CD4-positive, alpha-beta T cell treated with Interferon alpha-2 for 1 hour (primary cell): ENCODE measurements around the gene CDC42BPB.
A peak's percentile ranks its signal among the peaks of the same experiment; 100 is the strongest.

Source experiments
- DNase-seq, 2 donors: peaks; one replicate each; pipeline ENCODE4 v3.0.0-alpha.2; 2020 to 2022

The CDC42BPB gene

DNA sequence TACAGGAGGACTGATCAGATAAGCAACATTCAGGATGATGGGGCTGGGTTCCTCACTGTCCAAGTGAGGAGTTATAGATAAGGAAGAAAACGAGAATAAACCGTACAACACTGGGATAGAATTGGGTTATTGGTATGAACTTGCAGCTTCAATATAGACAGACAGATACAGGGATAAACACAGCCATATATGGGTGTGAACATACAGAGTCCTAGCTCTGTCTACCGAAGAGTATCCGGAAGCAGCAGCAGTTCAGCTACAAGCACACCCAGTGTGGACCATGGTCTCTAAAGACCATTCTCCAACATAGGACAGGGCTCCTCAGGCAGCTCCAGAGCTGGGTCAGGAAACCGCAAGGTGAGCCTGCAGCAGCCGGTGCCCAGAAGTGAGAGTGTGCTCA, 40.8 kb downstream of the CDC42BPB start:
- DNase-seq = no peak

DNA sequence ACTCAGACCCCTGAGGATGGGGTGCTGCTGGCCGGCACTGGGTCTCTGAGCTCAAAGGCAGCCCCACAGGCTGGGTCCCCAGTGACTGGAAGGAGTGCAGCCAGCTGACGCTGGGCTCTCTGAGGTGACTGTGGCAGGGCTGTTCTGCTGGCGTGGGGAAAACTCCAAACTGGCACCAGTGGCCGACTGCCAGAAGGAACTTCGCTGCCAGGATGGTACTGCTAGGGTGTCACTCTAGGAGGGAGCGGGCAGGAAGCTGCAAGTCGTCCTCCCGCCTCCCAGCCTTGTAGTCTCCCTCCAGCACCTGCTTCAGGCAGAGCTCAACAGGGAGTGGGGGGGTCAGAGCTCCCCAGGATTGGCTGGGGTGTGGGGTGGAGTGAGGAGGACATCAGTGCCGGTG, 41.3 kb downstream of the CDC42BPB start:
- DNase-seq = no peak

DNA sequence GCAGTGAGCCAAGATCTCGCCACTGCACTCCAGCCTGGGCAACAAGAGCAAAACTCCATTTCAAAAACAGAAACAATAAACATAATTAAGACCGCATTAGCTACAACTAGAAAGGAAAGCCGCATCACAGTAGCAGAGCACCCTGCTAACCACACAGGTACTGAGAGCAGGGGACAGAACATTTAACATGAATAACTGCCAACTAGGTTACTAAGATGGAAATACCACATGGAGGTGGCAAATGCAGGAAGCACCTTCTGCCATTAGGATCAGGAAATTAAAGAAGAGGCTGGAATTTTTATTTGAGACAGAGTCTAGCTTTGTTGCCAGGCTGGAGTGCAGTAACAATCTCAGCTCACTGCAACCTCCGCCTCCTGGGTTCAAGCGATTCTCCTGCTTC, 41.9 kb downstream of the CDC42BPB start:
- DNase-seq = no peak

DNA sequence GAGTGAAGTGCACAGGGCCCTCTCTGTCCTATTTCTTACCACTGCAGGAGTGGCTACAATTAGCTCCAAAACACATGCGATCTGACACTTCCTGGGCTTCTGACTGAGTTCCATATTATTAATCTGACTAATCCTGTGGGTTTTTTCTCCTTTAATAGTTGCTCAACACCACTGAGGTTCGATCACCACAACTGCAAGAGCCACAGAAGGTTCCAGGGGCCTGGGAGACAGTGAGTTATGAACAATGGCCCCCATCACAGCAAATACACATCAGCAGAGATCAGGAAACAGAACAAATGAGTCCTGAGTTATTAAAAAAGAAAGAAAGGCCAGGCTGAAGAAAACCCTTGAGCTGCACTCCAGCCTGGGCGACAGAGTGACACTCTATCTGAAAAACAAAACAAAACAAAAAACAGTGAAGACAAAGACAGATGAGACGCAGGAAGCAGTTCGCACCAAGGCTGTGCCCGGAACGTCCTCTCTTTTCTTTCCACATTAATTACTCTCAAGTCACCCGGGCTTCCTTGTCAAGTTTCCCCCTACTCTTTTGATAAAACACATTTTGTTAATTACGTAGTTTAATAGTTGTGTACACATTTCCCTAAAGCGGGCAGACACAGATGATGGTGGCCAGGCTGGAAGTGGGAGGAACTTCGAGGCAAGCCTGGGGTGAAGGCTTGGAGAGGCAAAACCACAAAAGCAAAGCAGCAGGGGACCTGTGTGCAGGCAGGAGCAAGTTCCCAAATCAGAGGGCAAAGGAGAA, 42.7 kb downstream of the CDC42BPB start:
- DNase-seq = no peak

DNA sequence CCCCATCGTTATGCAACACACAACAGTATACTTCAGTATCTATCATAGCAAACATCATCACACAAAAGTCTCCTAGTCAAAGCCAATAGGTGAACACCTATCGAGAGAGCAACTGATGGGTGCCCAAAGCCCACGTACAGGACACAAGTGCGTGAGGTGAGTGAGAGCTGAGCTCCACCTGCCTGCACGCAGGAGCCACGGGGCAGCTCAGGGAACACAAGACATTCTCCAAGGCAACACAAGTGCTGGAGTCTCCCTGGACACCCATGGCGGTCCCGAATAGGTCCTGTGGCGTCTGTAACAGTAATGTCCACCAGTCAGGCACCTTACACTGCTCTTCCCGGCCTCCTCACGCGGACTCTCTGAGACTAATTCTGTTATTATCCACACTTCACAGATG, 44.3 kb downstream of the CDC42BPB start:
- DNase-seq = no peak

DNA sequence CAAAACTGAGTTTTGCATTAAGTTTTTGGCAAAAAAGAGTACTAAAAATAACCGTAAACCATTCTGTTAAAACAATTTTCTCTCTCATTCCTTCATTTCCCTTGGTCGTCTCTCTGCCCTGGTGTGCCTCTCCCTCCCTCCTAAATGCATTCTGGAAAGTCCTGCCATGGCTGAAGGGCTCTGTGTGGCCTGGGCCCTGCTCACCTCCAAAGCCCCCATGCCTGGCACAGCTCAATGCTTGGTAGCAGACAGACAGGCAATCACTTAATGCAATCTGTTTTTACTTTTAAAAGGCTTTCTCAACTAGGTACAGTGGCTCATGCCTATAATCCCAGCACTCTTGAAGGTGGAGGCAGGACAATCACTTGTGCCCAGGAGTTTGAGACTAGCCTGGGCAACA, 47.8 kb downstream of the CDC42BPB start:
- DNase-seq = no peak

DNA sequence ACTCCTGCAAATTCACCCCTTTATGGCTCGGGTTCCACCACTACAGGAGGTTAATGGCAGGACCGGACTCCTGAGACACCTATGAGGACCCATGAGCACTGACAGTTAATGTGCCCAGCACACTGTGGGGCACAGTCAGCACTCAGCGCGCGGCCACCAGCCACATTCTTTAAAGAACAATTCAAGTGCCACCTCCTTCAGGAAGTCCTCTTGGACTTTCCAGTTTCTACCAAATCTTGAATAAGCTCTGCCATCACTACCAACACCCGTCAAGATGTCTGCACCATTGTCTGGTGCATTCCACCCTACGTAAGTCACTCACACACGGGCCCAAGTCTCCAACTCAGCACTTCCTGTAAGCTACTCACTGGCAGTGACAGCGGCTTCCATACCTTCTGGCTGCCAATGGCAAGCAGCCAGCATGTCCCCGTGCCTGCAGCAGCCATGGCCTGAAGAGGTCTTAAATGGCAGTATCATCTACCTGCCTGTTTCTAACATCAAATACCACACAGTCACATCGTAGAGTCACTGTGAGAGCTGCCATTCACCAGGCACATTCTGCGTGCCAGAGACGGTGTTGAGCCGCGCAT, 48.5 kb downstream of the CDC42BPB start:
- DNase-seq = no peak

DNA sequence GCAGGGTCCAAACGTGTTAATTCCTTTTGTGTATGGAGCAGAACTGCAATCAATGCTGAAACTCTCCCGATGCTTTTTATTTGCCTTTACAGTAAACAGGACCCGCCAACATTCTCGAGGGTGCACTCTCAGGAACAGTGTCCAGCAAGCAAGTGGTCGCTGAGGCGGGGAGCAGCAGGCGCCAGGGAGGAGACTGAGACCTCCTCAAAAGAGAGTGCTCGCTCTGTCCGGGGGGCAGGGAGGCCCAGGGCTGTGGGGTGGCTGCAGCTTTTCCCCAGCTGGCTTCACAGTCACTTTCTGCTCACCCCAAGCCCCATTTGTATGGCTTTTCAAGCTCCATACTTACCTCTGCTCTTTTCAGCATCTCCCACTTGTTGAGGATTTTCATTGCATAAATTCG, 49.2 kb downstream of the CDC42BPB start:
- no peak for DNase-seq

DNA sequence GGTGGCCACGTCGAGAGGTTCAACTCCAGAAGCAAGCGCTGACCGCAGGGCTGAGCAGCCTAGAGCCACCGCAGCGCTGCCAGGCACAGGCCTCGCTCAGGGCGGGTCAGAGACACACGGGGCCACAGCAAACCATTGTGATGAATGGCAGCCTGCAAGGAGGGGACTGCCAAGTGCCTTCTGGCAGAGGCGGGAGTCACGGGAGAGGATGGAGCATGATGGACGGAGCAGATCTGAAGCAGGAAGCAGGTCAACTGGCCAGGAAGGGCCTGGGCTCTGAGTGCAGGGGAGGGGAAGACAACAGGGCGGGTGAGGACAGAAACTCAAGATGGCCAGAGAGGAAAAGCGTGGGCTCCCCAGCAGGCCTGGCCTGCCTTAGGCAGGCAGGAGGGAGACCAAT, 49.8 kb downstream of the CDC42BPB start:
- DNase-seq = no peak

DNA sequence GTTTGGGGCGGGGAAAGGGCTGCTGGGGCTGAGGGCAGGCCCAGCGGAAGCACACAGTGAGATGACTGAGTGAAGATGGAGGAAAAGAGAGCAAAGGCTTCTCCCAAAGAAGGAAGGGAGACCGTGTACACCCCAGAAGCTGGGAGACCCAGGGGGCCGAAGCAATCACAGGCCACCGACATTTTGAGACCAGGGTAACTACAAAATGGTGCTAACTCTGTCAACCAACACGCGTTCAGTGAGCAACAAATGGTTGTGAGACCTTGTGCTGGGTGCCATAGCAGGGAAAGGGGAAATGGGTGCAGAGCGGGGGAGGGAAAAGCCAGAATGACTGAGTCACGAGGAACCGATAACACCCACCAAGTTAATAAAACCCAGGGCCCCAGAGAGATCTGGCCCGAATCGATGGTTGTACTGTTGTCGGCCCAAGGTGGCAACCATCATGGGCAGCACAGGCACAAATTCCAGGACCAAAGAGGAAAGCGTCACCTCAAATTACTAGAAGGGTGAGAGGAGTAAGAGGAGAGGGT, 50.3 kb downstream of the CDC42BPB start:
- no peak for DNase-seq

DNA sequence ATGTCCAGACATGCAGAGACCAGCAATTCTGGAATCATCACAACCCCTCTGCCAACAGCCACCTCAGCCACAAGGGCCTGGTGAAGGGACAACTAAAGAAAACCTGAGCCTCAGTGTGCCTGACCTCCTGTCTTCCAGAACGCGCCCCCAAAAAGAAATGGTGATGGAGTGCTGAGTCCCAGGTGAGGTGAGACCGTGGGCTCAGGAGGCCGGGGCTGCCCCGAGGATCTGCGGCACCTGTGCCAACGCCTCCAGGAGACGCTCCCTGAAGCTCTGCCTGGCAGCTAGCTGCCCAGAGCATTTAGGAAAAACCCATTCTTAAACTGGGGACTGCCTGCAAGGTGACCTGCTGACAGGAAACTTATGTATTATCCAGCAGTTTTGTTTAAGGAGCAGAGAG, 51.2 kb downstream of the CDC42BPB start:
- no peak for DNase-seq

DNA sequence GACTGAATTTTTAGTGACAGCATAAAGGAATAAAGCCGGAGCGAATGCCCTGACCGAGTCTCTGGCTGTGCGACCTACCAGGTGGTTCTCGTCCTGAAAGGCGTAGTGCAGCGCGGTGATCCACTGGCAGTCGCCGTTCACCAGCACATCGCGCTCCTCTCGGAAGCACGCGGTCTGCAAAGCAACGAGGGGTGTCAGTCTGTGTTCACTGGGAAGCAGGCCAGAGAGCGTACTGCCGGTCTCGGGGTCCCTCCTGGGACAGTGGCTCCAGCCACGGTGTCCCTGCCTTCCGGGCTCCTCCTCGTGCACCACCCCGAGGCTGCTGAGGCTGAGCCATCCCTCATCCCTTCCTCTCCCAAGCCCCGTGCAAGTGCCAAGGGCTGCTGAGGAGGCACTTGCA, 53.5 kb downstream of the CDC42BPB start:
- no peak for DNase-seq

DNA sequence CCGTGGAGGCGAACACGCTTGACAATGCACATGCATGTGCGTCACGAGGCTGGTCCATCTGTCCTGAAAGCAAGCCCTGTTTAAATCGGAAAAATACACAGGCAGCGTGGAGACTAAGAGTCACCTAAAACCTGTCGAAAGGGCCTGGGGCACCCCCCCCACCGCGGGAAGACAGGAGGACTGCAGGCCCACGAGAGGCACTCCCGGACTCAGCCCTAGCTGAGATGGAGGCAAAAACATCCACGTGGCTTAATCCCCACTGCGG, 54.1 kb downstream of the CDC42BPB start:
- no peak for DNase-seq

DNA sequence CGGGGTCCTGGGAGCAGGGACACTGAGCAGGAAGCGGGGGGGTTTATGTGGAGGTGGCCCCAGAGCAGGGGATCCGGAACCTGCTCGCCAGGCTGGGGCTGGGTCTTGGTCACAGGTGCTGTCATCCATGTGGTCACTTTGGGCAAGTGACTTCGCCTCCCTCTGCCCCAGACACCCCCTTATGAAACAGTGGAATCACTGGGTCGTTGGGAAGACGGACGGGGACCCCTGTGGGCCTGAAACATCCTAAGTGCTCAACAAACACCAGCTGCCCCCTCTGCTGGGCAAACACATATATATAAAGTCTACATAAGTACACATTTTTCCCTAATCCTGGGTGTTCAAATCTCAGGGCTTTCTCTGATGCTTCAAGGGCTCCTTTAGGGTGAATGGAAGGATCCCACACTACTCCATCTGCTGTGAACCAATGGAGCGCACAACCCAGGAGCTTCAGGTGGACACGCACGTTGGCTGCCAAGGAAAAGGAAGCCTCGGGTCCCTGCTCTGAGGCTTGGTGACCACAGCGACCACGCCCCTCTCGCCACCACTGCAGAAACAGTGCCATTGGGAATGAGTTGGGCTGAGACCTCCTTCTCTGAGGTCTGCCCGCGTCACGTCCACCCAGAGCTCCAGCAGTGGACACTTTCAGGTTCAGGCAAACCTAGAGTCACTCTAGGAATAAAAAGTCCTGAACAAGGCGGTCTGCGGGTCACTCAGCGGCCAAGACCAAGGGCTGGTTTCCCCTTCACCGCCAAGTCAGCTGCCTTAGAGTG, 54.6 kb downstream of the CDC42BPB start:
- peak in 1 of 2 donors; percentile 2 for DNase-seq

DNA sequence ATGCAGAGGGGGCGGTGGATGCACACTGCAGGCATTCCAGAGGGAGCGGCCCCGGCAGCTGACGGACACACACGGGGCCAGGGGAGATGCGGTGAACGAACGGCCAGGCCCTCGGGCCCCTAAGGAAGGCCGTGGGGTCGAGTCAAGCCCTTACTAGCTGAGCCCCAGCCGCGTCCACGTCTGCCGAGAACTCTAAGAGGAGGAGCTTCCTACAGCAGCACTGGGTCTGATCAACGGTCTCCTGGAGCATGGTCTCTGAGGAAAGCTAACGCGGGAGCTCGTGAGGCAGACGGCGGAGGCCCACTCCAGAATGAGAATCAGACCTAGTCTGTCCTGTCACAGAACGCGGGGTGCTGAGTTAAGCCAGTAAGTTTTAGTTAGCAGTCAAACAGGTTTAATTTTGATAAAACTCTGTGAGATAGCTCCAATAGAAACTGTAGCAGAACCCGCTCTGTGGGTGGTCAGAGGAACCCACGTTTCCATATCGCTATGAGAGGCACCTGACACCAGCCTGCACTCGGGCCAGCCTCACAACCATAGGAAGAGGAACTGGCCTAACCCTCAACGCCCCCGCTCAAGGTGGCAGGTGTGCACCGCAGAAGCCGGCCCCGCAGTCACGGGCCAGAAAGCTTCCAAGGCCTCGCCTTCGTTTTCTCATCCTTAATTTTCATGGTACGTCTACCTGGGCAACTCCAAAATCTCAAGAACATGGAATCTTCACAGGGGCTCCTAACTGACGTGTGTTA, 55.5 kb downstream of the CDC42BPB start:
- no peak for DNase-seq

DNA sequence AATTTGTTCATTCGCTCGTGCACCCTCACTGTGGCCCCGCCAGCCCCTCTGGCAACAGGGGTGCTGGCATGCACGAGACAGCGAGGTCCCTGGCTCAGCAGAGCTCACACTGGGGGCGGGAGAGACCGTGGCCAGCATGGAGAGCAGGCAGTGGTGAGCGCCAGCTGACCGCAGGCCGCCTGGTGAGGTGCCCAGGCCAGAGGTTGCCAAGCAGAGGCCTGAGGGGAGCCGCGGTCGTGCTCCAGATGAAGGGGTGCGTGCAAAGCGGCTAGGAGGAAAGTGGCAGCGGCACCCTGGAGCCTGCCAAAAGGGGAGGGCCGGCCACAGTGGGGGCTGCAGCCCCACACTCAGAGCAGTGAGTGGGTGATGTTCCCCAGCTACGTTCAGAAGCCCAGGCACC, 56.1 kb downstream of the CDC42BPB start:
- no peak for DNase-seq

DNA sequence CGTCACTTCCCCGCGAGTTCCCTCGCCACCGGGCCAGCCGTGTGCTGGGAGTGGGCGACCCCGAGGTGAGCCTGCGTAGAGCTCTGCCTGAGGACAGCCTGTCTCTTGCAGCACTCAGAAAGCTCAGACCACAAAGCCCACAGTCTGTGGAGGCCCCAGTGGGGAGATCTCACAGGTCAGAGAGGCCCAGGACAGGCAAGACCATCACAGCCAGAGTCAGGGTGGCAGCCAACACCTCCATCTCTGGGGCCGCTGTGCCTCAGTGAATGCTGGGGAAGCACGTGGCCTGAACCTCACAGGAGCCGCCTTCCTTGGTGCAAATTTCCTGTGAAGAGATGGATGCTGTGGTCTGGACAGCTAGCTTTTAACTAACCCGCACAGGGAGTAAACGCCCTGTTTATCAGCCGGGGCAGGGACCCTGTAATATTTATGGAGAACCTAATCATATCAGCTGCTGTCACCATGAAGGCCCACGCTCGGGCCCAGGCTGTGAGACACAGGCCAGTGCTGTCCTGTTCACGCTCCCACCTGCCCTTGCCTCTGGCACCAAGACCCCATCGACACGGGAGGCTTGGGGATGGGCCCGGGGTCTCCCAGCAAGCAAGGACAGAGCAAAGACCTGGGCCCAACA, 56.9 kb downstream of the CDC42BPB start:
- DNase-seq = no peak

DNA sequence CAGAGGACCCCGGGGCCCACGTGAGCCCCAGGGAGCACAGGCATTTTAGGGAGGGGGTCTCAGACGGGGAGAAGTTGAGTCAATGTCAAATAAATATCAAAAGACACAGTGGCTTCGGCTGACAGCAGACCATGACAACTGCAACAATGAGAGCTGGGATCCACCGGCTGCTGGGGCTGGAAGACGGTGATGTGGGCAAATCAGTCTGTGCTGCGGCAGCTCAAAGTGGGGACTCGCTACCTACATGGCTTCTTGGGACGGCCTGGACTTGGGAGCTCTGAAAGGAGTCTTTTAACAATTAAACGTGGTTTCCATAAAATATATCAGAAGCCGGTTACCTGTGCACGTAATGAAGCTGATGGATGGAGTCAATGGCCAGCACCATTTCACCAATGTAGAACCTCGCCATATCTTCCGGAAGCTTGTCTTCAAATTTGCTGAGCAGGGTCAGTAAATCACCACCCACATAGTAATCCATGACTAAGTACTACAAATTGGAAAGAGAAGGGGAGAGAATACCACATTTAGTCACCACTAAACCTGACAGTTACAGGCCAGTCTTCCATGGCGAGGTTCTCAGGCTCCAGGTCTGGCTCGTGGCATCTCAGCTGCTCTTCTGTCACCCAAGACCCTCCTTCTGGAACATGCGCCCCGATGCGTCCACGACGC, 58.0 kb downstream of the CDC42BPB start:
- no peak for DNase-seq

DNA sequence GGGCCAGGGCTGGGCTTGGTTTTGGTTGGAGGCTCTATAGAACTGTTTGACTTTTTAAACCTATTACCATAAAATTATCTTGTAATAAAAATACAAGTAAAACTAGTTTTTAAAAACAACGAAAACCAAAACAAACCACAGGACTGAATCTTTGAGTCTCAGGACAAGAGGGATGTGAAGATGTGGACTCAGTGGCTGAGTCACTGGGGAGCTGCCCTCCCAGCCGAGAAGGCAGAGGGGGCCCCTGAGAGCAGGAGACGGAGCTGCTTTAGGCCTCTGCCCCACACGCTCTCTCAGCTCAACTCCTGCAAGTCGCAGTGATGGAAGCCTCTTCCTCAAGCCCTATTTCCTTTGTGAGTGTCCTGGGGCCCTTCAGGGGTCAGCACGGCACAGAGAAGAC, 59.0 kb downstream of the CDC42BPB start:
- DNase-seq = no peak

DNA sequence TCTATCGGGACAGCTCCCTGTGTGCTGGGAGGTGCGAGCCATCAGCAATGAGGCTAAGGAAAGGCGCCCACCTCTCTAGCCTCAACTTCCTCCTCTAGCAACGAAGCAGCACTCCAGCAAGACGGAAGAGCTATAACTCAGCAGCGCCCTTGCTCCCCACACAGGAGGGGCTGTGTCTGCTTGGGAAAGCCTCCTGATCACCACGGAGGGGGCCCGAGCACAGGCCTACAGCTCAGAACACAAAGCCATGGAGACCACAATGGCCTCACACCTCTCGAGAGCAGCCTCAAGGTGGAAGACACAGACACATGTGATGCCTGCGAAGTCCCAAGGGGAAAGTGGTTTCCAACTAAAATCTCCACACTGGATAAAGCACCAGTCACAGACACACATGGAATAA, 60.4 kb downstream of the CDC42BPB start:
- DNase-seq = no peak

DNA sequence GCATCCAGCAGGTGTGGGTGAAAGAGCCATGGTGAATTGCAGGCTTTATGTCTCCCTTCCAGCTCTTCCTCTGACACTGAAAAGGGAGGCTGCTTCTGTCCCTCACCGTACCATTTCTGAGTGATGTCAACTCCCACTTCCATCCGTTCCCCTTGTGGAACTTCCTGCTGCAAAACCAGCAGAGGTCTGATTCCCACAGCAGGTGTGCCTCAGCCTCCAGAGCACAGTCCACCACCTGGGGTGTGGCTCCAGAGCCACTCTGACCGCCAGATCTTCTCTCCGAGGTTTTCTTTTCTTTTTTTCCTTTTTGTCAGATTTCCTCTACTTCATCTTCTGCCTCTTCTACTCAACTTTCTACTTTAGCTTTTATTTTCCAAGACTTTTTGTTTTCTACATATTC, 62.7 kb downstream of the CDC42BPB start:
- no peak for DNase-seq

DNA sequence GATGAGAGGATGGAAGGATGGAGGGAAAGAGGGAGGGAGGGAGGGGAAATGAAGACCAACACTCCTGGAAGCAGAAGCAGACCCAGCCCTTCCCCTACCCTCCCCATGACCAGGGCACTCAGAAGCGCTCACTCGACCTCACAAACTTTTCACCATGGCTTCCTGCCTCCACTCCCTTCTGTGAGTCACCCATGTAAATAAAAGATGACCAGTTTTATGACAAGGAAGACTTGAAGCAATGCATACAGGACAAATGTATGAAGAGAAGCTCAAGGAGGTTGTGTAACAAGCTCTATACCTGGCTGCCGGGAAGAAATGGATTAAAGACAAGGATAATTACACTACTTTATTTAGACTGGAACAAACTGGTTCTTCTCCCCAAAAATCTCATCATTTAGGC, 63.8 kb downstream of the CDC42BPB start:
- no peak for DNase-seq
